Activated T-cell treated with anti-CD3 and anti-CD28 coated beads for 24 hours (primary cell): ENCODE data around the gene WDR82.
A peak's percentile ranks its signal among the peaks of the same experiment; 100 is the strongest.

Source experiments
- DNase-seq: peaks from one replicate; pipeline ENCODE4 v3.0.0-alpha.2; 2020; ENCODE audit warnings: low read depth

WDR82 gene

DNA sequence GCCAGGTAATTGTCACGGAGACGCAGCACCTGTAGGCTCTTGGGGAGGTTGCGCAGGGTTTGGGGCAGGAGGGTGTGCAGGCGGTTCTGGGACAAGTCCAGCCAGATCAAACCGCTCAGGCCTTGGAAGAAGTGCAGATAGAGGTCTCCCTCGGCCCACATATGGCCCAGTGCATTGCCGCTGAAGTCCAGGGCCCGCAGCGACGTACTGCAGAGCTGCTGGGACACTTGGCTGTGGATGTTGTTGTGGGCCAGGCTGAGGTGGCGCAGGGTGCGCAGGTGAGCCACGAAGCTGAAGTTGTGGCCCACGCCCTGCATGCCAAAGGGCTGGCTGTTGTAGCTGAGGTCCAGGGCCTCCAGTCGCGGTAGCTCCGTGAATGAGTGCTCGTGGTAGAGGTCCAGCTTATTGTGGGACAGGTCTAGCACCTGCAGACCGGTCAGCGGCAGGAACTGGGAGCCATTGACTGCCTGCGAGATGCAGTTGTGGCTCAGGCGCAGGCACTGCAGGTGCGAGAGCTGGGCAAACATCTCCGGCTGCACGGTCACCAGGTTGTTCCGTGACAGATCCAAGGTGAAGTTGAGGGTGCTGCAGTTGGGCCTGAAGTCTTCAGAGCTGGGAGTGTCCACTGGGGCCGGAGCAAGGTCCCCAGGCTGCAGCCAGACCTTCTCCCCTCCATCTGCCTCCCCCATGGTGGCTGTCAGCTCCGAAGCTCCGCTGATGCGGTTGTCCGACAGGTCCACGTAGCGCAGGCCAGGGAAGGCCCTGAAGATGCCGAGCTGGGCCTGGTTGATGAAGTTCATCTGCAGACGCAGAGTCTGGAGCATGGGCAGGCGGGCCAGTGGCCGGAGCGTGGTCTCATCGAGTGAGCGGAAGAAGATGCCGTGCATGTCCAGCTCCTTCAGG lies 55.9 kb downstream of the WDR82 start:
- DNase-seq: no peak

DNA sequence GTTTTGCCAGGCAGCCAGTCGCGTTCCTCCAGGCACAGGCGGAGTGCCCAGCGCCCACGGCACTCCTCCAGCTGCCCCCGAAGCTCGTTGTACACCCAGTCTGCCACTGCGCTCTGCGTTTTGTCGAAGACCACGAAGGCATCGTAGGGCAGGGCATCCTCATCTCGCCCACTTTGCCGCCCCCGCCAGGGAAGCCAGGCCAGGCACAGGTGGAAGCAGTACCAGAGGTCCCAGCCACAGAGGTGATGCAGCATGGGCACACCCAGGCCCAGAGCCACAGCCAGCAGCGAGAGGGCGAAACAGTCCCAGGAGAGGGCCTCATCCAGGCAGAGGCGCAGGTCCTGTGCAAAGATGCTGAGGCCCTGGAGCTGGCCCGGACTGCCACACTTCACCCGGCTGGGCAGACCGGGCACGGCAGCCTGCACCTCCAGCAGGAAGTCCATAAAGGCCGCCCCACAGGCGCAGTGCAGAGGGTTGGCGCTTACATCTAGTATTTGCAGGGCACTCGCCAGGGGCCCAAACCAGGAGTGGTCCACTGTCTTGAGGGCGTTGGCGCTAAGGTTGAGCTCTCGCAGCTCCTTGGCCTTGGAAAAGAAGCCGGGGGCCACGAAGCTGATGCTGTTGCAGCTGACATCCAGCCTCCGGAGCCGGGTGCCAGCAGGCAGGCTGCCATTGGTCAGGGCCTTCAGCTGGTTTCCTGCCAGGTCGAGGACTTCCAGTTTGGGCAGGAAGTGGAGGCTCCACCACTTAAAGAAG lies 56.7 kb downstream of the WDR82 start:
- no peak for DNase-seq

DNA sequence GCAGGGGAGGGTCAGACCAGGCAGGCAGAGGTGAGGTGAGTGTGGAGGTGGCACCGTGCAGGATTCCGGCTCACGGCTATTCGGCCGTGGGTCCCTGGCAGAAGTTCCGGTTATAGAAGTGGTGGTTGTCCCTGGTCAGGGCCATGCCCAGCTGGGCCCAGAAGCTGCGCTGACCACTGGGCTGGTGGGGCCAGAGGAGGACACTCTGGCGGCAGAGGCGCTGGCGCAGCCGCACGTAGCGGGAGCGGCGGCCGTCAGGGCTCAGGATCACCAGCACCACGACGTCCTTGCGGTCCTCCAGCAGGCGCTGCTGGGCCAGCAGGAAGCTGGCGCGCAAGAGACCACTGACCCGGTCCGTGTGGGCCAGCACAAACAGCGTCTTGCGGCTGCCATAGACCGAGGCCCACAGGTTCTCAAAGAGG lies 57.3 kb downstream of the WDR82 start:
- DNase-seq: no peak

- peak; percentile 84 for DNase-seq
These were observed 57.9 kb downstream of the WDR82 start for GRCh38 chr3:52220380-52221026.

- no peak for DNase-seq
These were observed 59.4 kb downstream of the WDR82 start for GRCh38 chr3:52218937-52219650.

DNA sequence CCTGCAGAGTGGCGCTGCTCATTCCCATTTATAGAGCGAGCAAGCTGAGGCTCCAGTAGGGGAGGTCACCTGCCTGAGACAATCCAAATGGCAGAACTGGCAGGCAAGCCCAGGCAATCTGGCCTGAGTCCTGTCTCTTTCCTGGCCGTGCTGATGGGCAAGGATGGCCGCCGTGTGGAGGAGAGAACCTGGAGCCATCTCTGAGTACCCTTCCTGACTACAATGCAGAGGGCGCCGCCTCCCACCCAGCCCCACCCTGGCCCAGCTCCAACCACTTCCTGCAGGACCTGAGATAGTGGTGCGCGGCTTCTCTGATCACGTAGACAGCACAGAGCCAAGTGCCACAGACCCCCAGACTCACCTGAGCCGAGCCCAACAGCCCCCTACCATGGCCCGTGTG lies 60.0 kb downstream of the WDR82 start:
- DNase-seq: no peak

- DNase-seq: no peak
These were observed 60.4 kb downstream of the WDR82 start for GRCh38 chr3:52218026-52218425.

- no peak for DNase-seq
These were observed 61.0 kb downstream of the WDR82 start for GRCh38 chr3:52217409-52217805.

- DNase-seq: peak; percentile 40
These were observed 61.7 kb downstream of the WDR82 start for GRCh38 chr3:52216585-52217408.

DNA sequence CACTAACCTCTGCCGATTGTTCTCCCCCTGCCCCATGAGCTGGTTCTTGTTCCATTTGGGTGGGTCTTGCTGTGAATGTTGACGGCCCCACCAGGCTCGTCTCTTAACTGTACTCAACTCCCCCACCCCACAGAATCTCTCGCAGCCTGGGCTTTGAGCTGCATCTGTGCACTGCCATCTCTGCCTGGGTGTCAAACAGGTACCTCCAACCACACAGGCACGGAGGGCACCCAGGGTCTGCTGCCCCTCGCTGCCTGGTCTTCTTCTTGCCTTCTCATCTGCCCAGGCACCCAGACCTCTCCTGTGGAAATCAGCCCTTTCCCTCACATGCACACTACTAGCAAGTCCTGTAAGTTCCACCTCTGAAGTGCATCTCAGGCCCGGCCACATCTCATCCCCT lies 63.1 kb downstream of the WDR82 start:
- no peak for DNase-seq

DNA sequence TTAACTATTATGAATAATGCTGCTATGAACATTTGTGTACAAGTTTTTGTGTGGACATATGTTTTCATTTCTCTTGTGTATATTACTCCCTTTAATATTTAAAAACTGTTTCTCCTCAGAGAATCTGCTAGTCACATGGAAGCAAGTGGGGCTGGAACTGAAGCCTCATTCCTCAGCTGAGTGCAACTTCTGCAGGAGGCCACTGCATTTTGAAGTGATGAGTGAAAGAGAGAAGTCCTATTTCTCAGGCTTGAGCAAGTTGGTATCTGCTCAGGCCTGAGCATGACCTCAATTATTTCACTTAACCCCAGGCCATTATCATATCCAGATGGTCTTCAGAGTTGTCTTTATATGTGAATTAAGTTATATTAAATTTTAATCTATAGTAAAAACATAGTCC lies 64.5 kb downstream of the WDR82 start:
- DNase-seq: no peak

- no peak for DNase-seq
These were observed 65.4 kb downstream of the WDR82 start for GRCh38 chr3:52213005-52213404.

- DNase-seq: no peak
These were observed 67.1 kb downstream of the WDR82 start for GRCh38 chr3:52211268-52211891.

GRCh38 chr3:52210550-52211046 lies 67.9 kb downstream of the WDR82 start:
- no peak for DNase-seq

DNA sequence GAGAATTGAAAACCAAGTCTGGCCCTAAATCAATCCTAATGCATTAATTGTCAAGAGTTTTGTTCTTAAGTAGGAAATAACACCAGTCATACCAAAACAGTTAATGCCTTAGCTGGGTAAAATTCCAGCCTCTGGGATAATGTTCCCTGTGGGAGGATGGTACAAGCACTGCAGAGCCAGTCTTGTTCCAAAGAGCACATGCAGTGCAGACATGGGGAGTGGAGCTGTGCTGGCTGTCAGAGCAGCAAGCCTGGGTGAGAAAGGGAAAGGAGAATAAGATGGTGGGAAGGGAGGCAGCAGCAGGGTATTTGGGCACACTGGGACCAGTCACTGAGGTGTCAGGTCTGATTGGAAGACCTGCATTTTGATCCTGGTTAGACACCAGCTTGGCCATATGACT lies 68.4 kb downstream of the WDR82 start:
- no peak for DNase-seq

DNA sequence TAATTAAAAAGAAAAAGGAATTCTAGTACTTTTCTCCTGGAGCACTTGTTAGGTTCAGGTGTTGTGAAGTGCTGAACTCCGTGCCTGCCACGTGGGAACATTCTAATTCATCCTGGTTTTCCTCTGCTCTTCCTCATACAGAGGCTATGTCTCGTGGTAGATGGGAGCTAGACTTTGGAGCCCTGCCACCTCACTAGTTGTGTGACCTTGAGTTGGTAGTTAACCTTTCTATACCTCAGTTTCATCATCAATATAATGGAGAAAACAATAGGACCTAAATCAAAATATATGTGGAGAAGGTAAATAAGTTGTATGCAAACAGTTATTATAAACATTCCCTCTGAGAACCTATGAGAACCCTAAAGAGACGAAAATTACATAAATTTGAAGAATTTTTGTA lies 69.9 kb downstream of the WDR82 start:
- DNase-seq: no peak

GRCh38 chr3:52205727-52206372 lies 72.6 kb downstream of the WDR82 start:
- DNase-seq: no peak
